Panc1 (cell line): ENCODE data around the gene IFT80.

Source experiments
- CTCF ChIP-seq: fragments of 450-650 bp; IDR thresholded peaks from 2 replicates; pipeline ENCODE4 v1.5.1; 2017; ENCODE audit warnings: mild to moderate bottlenecking
- POLR2AphosphoS5 ChIP-seq: IDR thresholded peaks from 2 replicates; pipeline ENCODE4 v1.6.1; 2012; ENCODE audit warnings: mild to moderate bottlenecking, low read depth, low read length, moderate library complexity
- REST ChIP-seq, 2 experiments: IDR thresholded peaks; 2 replicates each; pipeline ENCODE4 v1.6.1; 2011 to 2012; ENCODE audit warnings: low read depth in 2 of 2, control low read depth in 1 of 2, low read length in 1 of 2, mild to moderate bottlenecking in 1 of 2, moderate library complexity in 1 of 2; ENCODE audit not compliant: insufficient read depth in 1 of 2

GRCh38 chr3:160392798-160393197 lies 6.2 kb downstream of the IFT80 start:
- TF ChIP-seq REST (IDR thresholded peaks at IDR 0.05; ENCODE audit: insufficient read depth in 1 of 2, low read depth in 2 of 2, low read length in 1 of 2) (no peak), CTCF (no peak), POLR2AphosphoS5 (no peak)
